Lung microvascular endothelial cell (primary cell): ENCODE data around the gene ILDR1. TPM values are rescaled to one million over a fixed set of nuclear protein-coding genes. Genes with fewer than 3 reads are reported as not detected.
A peak's percentile ranks its signal among the peaks of the same experiment; 100 is the strongest.

ENCODE experiments used
- DNase-seq, 2 donors: peaks; one replicate each; pipeline versions ENCODE4 v3.0.0 to v3.0.0-alpha.2; 2010; ENCODE audit warnings: low read depth in 2 of 2
- total RNA-seq: library from RNA; depleted of rRNA; stranded (reverse); fragments of >200 nt; gene quantifications from 2 replicates; pipeline ENCODE4 v1.2.1, GENCODE V29; 2014

Gene ILDR1
- total RNA-seq, 1 donor from 2014 or later, result not detected

- no peak for DNase-seq
These were observed 2.6 kb downstream of the ILDR1 start for GRCh38 chr3:122019493-122019892.

GRCh38 chr3:122014741-122015140 lies 7.3 kb downstream of the ILDR1 start:
- DNase-seq, result no peak

DNA sequence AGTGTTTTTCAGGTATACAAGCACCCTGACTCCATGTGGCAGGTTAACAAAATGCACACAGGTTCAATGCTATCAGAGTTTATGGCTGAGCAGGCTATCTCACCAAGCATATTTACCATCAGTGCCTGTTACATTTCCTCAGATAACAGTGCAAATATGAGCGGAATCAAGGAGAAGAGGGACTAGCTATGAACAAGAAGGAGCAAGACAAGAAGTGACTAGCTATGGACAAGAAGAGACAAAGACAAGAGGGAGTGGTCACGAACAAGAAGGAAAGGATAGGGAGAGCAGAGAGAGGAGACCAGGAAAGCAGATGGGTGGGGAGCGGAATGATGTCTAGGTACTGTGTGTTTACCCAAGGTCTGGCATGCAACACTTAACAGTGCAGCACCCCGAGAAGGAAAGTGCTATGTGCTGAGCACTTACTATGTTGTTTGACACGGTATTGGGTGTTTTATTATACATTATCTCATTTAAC lies 8.6 kb downstream of the ILDR1 start:
- no peak for DNase-seq

DNA sequence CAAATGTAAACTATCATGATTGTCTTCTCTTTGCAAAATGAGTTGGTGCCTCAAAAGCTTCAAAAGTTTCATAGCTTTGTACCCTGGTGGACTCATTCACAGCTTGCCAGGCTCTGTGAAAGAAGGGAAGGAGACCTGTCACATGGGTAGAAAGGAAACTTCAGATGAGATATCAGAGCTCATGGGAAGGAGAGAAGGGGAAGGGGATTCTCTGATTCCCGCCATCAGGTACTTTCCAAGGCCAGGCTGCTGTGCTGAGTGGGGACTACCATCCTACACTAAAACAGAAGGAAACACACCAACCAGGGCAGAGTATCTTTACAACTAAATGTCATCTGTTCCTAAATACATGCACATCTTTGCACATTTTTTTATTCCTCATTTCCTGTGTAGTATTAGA lies 9.2 kb downstream of the ILDR1 start:
- DNase-seq, result no peak

- DNase-seq, result no peak
These were observed 10.7 kb downstream of the ILDR1 start for GRCh38 chr3:122011396-122011795.

GRCh38 chr3:122010506-122010905 lies 11.5 kb downstream of the ILDR1 start:
- DNase-seq, result no peak

- no peak for DNase-seq
These were observed 13.9 kb downstream of the ILDR1 start for GRCh38 chr3:122008166-122008565.

GRCh38 chr3:122006267-122006666 lies 15.8 kb downstream of the ILDR1 start:
- DNase-seq, result no peak

DNA sequence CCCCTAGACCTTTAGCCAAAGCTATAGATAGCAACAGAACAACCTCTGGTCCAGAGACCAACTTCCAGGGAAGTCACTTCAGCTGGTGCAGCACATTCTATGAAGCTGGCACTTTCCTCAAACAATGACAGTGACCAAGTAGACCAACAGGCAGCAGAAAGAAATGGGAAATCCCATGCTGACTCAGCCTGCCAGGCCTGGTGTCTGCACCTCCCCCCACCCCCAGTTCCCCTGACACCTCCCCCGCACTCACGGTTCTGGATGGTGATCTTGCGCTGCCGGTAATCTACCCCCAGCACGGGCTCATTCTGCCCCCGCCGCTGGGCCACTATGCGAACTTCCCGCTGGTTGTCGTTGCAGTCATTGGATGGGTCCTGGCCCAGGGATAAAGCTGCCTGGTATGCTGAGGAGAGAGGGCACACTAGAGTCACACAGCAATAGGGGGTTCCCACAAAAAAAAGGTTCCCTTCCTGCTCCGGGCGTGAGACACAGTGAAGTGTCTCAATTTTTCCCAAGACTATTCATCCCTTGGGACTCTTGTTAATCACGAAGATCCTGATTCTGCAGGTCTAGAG lies 17.0 kb downstream of the ILDR1 start:
- DNase-seq, result no peak

DNA sequence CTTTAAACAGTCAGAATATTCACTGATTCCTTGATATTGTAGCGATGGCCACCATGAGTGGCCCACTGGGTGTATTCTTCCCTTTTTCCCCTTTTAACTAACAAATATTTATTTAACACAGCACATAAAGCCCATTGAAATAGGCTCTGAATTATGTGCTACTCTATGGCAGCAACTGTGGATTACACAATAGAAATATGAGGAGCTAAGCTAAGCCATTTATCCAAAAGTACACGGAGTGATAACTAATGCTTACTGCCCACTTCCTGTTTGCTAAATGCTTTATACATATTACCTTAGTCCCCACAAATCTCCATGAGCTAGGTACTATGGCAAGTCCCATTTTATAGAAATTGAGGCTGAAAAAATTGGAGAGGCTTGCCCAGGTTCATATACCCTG lies 17.9 kb downstream of the ILDR1 start:
- DNase-seq, result no peak

- DNase-seq, result no peak
These were observed 18.4 kb downstream of the ILDR1 start for GRCh38 chr3:122003606-122004005.

GRCh38 chr3:122003112-122003511 lies 18.9 kb downstream of the ILDR1 start:
- peak in 1 of 2 donors; percentile 11 for DNase-seq

DNA sequence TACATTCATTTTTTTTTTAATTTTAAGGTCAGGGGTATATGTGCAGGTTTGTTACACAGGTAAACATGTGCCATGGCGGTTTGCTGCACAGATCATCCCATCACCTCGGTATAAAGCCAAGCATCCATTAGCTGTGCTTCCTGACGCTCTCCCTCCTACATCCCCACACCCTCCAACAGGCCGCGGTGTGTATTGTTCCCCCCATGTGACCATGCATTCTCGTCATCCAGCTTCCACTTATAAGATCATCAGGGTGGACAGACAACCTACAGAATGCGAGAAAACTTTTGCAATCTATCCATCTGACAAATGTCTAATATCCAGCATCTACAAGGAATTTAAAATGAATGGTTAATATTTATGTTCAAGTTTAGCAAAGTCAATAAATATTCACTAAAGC lies 19.4 kb downstream of the ILDR1 start:
- DNase-seq, result no peak

DNA sequence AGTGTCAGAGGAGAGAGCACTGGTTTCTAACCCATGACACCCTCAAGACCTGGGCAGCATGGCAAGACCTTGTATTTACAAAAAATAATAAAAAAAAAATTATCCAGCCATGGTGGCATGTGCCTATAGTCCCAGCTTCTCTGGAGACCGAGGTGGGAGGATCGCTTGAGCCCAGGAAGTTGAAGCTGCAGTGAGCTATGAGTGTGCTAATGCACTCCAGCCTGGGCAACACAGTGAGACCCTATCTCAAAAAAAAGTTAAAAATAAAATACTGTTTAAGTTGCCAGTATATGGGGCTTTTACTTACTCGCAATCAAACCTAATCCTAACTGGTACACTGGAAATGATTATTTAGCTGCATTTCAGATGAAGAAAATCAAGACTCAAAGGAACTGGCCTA lies 20.2 kb downstream of the ILDR1 start:
- DNase-seq, result no peak

DNA sequence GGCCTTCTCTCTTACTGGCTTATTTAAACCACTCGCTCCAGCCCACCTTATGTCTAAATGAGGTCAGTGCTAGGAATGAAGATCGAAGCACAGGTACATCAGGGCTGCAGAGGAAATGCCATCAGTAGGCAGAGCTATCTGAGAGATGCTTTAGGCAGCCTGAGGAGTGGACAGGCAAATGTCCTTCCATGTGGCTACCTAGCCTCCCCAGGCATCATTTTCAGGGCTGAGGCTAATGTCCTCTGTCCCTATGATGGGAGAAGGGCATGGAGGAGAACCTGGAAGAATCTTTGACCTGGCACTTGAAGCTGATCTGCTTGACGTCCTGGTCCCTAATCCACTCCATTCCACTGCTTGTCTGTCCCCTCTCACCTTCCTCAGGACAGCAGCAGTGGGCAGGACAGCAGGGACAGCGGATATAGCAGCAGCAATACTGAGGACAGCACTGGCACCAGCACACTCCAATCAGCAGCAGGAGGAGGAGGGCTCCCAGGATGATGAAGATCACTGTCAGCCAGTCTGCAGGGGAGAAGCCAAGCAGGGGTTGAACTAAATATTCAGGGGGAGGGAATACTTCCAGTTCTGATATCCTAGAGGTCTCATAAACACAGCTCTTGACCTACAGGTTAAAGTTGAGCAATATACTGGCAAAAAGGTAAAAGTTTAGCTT lies 21.0 kb downstream of the ILDR1 start:
- no peak for DNase-seq

- DNase-seq, result no peak
These were observed 22.1 kb downstream of the ILDR1 start for GRCh38 chr3:121999931-122000330.

GRCh38 chr3:121998611-121999473 lies 23.2 kb downstream of the ILDR1 start:
- DNase-seq, result peak in 1 of 2 donors; percentile 30

- peak in 1 of 2 donors; percentile 85 for DNase-seq
These were observed 23.9 kb downstream of the ILDR1 start for GRCh38 chr3:121998030-121998580.

GRCh38 chr3:121997372-121997771 lies 24.7 kb downstream of the ILDR1 start:
- peak in 1 of 2 donors; percentile 12 for DNase-seq

GRCh38 chr3:121996441-121996840 lies 25.6 kb downstream of the ILDR1 start:
- DNase-seq, result no peak

GRCh38 chr3:121995161-121996137 lies 26.6 kb downstream of the ILDR1 start:
- DNase-seq, result peak; percentile 62 to 80
